Esophagus muscularis mucosa (tissue), 4 donors: ENCODE results near the gene PCNX1.
"Not testable (repeated sequence)": the region's sequence is repeated elsewhere in the genome, so short reads cannot be mapped to it uniquely, and the experiment has no call there.

Source experiments
- CTCF ChIP-seq, 3 experiments: fragments of 200-600 bp in 2 of 3; fragments of 450-650 bp in 1 of 3; sonication (generic) in 2 of 3; IDR thresholded peaks; one replicate each; pipeline ENCODE4 v1.5.1; 2017 to 2019; ENCODE audit warnings: antibody characterized with exemption in 3 of 3, mild to moderate bottlenecking in 2 of 3, moderate library complexity in 1 of 3
- EP300 ChIP-seq: sonication (generic); formaldehyde crosslinking; IDR thresholded peaks from one replicate; pipeline ENCODE4 v1.6.1; 2017; ENCODE audit warnings: antibody characterized with exemption
- POLR2A ChIP-seq: fragments of 450-650 bp; IDR thresholded peaks from one replicate; pipeline ENCODE4 v1.6.1; 2017; ENCODE audit warnings: antibody characterized with exemption, moderate library complexity, mild to moderate bottlenecking, low read depth
- POLR2AphosphoS5 ChIP-seq, 2 donors: sonication (generic); formaldehyde crosslinking; IDR thresholded peaks; one replicate each; pipeline ENCODE4 v1.6.1; 2017; ENCODE audit warnings: antibody characterized with exemption in 2 of 2

GRCh38 chr14:71064747-71065146, 157.5 kb downstream of the PCNX1 start:
- not testable (repeated sequence) for TF ChIP-seq CTCF (IDR thresholded peaks at IDR 0.05); EP300; POLR2A; POLR2AphosphoS5 (IDR thresholded peaks at IDR 0.05)
